RWPE1 (cell line): ENCODE measurements around the gene SAMD11.
A peak's percentile ranks its signal among the peaks of the same experiment; 100 is the strongest.

Experiments used
- CTCF ChIA-PET: fragments of 350-600 bp; sonication (Branson Sonifier 250); formaldehyde crosslinking; extraction: SDS; loops from one replicate; lab custom pipeline; 2021; lab: Yijun Ruan, JAX
- POLR2A ChIA-PET: fragments of 400-600 bp; formaldehyde crosslinking; extraction: SDS; loops from one replicate; lab custom pipeline; 2020; ENCODE audit warnings: antibody characterized with exemption; ENCODE audit not compliant: low non-redundant PET; lab: Yijun Ruan, JAX
- DNase-seq: peaks from one replicate; pipeline ENCODE4 v3.0.0; 2012; ENCODE audit warnings: low spot score
- H3K27ac ChIP-seq: fragments of 450-650 bp; 2 replicates; pipeline ENCODE4 v1.5.1; 2017
- CTCF ChIP-seq: fragments of 450-650 bp; conservative IDR thresholded peaks from 2 replicates; pipeline ENCODE4 v1.5.1; 2017; ENCODE audit warnings: low read depth, mild to moderate bottlenecking

The SAMD11 gene

GRCh38 chr1:929712-930632 lies 6.2 kb downstream of the SAMD11 start:
- TF ChIP-seq CTCF, result no peak
- ChIA-PET POLR2A (no interaction called here), CTCF (interaction anchor here (0.7 to 1.9 kb wide), 4 partner anchors 8 to 307 kb away, joined by 3 to 8 read pairs (median 4); no protein-coding TSS in a partner anchor)
- no peak overlapping the region for H3K27ac ChIP-seq
- no peak for DNase-seq

GRCh38 chr1:930633-931138 lies 7.0 kb downstream of the SAMD11 start:
- DNase-seq, result no peak
- ChIA-PET POLR2A (no interaction called here), CTCF (interaction anchor here (0.6 to 1.3 kb wide), 3 partner anchors 8 to 26 kb away, joined by 3 to 4 read pairs (median 3); no protein-coding TSS in a partner anchor)
- no peak for TF ChIP-seq CTCF
- H3K27ac ChIP-seq, result no peak overlapping the region

GRCh38 chr1:931380-932172 lies 7.9 kb downstream of the SAMD11 start:
- TF ChIP-seq CTCF, result no peak
- no peak overlapping the region for H3K27ac ChIP-seq
- CTCF ChIA-PET, result interaction anchor here (1.0 kb wide), 1 partner anchor 11 kb away, joined by 3 read pairs; no protein-coding TSS in a partner anchor
- no peak for DNase-seq
- POLR2A ChIA-PET, result no interaction called here

GRCh38 chr1:932173-932510 lies 8.4 kb downstream of the SAMD11 start:
- no peak for DNase-seq
- POLR2A ChIA-PET, result no interaction called here
- CTCF ChIA-PET, result interaction anchor here (1.0 kb wide), 1 partner anchor 12 kb away, joined by 3 read pairs; no protein-coding TSS in a partner anchor
- H3K27ac ChIP-seq, result 0 out of 2 replicates have a peak overlapping the region, but pooled peaks have one; percentile 5
- no peak for TF ChIP-seq CTCF

- POLR2A ChIA-PET, result no interaction called here
Measured at GRCh38 chr1:932776-933602, 9.3 kb downstream of the SAMD11 start.

More at GRCh38 chr1:932776-933602, 9.3 kb downstream of the SAMD11 start:
- DNase-seq, result no peak
- no peak overlapping the region for H3K27ac ChIP-seq
- TF ChIP-seq CTCF, result no peak
- CTCF ChIA-PET, result interaction anchor here (0.6 kb wide), 1 partner anchor 28 kb away, joined by 3 read pairs; no protein-coding TSS in a partner anchor
